ENCODE measurements around the gene GCSH. TPM values are rescaled to one million over a fixed set of nuclear protein-coding genes. Genes with fewer than 3 reads are reported as not detected.
"Not testable (repeated sequence)": the region's sequence is repeated elsewhere in the genome, so short reads cannot be mapped to it uniquely, and the experiment has no call there.

Gene GCSH
- total RNA-seq, 6 experiments from 2014 or later: 41.8 to 77.1 (median 52.4) TPM

DNA sequence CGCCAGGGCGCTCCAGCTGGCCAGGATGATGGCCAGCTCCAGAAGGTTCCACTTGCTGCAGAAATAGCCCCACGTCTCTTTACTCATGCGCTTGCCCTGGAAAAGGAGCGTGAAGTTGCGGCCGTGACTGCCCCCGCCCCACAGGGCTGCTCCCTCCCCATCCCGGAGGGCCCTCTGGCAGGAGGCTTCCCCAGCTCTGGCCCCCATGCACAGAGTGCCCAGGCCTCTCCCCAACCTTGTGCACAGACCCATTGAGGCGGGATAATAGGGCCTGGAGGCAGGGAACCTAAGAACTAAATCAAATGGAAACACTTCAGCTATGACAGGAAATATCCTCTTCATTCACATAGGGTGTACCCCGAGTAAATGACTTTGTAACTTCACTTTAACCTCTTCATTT lies 21.2 kb upstream of the GCSH start:
- Histone ChIP-seq H3K27me3 (no peaks in the 10 kb centered on the region), H3K9me3 (no peaks in the 10 kb centered on the region), H3K4me3 (no peak overlapping the region), H3K4me1 (no peaks in the 10 kb centered on the region), H3K27ac (no peak overlapping the region), H3K36me3 (no peaks in the 10 kb centered on the region)
- TF ChIP-seq POLR2A (IDR thresholded peaks at IDR 0.05): no peak
- TF ChIP-seq, protein P1, sequence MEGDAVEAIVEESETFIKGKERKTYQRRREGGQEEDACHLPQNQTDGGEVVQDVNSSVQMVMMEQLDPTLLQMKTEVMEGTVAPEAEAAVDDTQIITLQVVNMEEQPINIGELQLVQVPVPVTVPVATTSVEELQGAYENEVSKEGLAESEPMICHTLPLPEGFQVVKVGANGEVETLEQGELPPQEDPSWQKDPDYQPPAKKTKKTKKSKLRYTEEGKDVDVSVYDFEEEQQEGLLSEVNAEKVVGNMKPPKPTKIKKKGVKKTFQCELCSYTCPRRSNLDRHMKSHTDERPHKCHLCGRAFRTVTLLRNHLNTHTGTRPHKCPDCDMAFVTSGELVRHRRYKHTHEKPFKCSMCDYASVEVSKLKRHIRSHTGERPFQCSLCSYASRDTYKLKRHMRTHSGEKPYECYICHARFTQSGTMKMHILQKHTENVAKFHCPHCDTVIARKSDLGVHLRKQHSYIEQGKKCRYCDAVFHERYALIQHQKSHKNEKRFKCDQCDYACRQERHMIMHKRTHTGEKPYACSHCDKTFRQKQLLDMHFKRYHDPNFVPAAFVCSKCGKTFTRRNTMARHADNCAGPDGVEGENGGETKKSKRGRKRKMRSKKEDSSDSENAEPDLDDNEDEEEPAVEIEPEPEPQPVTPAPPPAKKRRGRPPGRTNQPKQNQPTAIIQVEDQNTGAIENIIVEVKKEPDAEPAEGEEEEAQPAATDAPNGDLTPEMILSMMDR (IDR thresholded peaks at IDR 0.05): no peak
- intact Hi-C loops (cut with DNase I): no loop called here
- 44% methylated on average over 4 of the region's 11 CpGs for WGBS (ENCODE audit: insufficient coverage, low coverage, low lambda C conversion rate, missing lambda C conversion rate)
- DNase-seq (no peak), ATAC-seq (peak in 1 of 4 donors; percentile 17)

DNA sequence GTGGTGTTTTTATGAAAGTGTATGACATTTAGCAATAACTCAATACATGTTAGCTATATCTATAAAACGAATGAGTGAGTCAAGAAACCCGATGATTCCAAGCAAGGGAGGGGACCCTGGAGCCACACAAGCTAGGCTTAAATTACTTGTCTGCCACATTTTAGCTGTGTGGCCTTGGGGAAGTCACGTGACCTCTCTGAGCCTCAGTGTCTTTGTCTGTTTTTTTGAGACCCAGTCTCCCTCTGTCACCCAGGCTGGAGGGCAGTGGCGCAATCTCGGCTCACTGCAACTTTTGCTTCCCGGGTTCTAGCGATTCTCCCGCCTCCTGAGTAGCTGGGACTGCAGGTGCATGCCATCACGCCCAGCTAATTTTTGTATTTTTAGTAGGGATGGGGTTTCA lies 20.1 kb upstream of the GCSH start:
- no peak overlapping the region for H3K4me3 ChIP-seq
- DNase-seq: no peak
- intact Hi-C loops (cut with DNase I): no loop called here
- TF ChIP-seq, protein P1 (IDR thresholded peaks at IDR 0.05): no peak
- TF ChIP-seq POLR2A (IDR thresholded peaks at IDR 0.05): no peak
- WGBS (ENCODE audit: insufficient coverage, low coverage, low lambda C conversion rate, missing lambda C conversion rate): 67% methylated on average over 5 of the region's 9 CpGs
- H3K4me1 ChIP-seq: no peaks in the 10 kb centered on the region
- H3K27ac ChIP-seq: no peak overlapping the region
- ATAC-seq: no peak
- no peaks in the 10 kb centered on the region for H3K27me3 ChIP-seq
- no peaks in the 10 kb centered on the region for H3K9me3 ChIP-seq
- H3K36me3 ChIP-seq: no peaks in the 10 kb centered on the region

DNA sequence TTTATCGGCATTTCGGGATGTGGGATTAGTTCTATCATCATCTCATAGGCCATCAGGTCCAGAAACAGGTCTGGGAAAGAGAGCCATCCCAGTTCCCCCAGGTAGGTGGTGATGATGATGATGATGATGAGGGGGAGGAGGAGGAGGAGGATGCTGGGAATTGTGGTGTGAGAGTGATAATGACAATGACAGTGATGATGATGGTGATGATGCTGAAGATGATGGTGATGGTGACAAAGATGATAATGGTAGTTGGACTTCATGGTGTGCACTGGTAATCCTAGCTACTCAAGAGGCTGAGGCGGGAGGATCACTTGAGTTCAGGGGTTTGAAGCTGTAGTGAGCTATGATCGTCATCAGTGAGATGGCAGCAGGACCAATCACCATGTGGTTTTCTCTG lies 16.3 kb upstream of the GCSH start:
- TF ChIP-seq, protein P1 (IDR thresholded peaks at IDR 0.05): no peak
- TF ChIP-seq POLR2A (IDR thresholded peaks at IDR 0.05): no peak
- 83% methylated on average over 2 of the region's 4 CpGs for WGBS (ENCODE audit: insufficient coverage, low coverage, low lambda C conversion rate, missing lambda C conversion rate)
- Histone ChIP-seq H3K9me3 (no peaks in the 10 kb centered on the region), H3K4me3 (no peak overlapping the region), H3K36me3 (no peaks in the 10 kb centered on the region), H3K27ac (no peak overlapping the region), H3K4me1 (no peaks in the 10 kb centered on the region), H3K27me3 (no peaks in the 10 kb centered on the region)
- ATAC-seq (no peak), DNase-seq (no peak)
- intact Hi-C loops (cut with DNase I): no loop called here

DNA sequence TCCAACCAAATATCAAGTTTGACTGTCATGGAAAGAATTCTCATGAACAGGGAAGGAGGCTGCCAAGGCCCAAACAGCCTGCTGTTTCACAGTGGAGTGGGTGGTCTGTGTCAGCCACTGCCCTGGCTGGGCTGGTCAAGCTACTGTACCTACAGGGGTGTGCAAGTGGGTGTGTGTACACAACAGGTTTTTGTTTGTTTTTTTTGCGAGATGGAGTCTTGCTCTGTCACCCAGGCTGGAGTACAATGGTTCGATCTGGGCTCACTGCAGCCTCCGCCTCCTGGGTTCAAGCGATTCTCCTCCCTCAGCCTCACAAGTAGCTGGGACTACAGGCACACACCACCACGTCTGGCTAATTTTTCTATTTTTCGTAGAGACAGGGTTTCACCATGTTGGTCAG lies 13.1 kb upstream of the GCSH start:
- H3K4me1 ChIP-seq; H3K27me3 ChIP-seq; H3K9me3 ChIP-seq; H3K4me3 ChIP-seq; ATAC-seq; H3K36me3 ChIP-seq; H3K27ac ChIP-seq; intact Hi-C loops (cut with DNase I); DNase-seq: not testable (repeated sequence)
- WGBS (ENCODE audit: insufficient coverage, low coverage, low lambda C conversion rate, missing lambda C conversion rate): 85% methylated on average over 4 of the region's 6 CpGs

DNA sequence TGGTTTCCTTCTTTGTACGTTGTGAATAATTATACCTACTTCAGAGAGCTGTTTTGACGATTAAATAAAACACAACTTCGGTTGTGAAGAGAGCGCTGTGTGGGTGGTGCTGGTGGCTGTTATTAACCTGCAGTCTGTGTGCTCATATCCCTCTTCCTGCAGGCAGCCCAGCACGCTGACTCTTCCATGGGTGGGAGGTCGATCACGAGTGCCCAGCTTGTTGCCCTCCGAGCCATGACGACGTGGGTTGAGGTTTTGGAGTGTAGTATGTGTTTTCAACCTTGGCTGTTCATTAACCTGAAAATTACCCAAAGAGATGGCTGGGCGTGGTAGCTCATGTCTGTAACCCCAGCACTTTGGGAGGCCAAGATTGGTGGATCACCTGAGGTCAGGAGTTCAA lies 11.3 kb upstream of the GCSH start:
- Histone ChIP-seq H3K27me3 (no peaks in the 10 kb centered on the region), H3K4me1 (no peaks in the 10 kb centered on the region), H3K4me3 (no peak overlapping the region), H3K27ac (no peak overlapping the region), H3K9me3 (no peaks in the 10 kb centered on the region), H3K36me3 (no peaks in the 10 kb centered on the region)
- ATAC-seq (no peak), DNase-seq (peak in 1 of 3 donors; percentile 36)
- 79% methylated on average over 6 of the region's 11 CpGs for WGBS (ENCODE audit: insufficient coverage, low coverage, low lambda C conversion rate, missing lambda C conversion rate)
- no peak for TF ChIP-seq POLR2A (IDR thresholded peaks at IDR 0.05)
- TF ChIP-seq, protein P1 (IDR thresholded peaks at IDR 0.05): no peak
- intact Hi-C loops (cut with DNase I): no loop called here
